ENCODE data around the gene ACVR1. TPM values are rescaled to one million over a fixed set of nuclear protein-coding genes. Genes with fewer than 3 reads are reported as not detected.

Gene ACVR1
- total and polyA plus RNA-seq, 2 donors (not counting 3 experiments of a cell fraction or from before 2014, with no cell fraction given) = 24.8 to 33.6 TPM

- POLR2A ChIA-PET = no interaction called here
- Histone ChIP-seq H3K27ac (ENCODE audit: insufficient read depth, low read depth, low read length) (no peak overlapping the region), H3K79me2 (ENCODE audit: control insufficient read depth, insufficient read depth, low read length) (no peaks in the 10 kb centered on the region), H3K36me3 (ENCODE audit: control insufficient read depth in 2 of 2, extremely low read depth in 1 of 2, insufficient read depth in 2 of 2, low read length in 2 of 2) (peaks cover 9 to 13% of the 10 kb centered on the region in 2 experiments), H2AFZ (ENCODE audit: low read depth, low read length) (no peak overlapping the region), H3K4me1 (ENCODE audit: control insufficient read depth, extremely low read depth, insufficient read depth, low read length) (no peaks in the 10 kb centered on the region), H3K4me2 (ENCODE audit: insufficient read depth, low read length) (no peak overlapping the region), H3K27me3 (ENCODE audit: control insufficient read depth in 2 of 2, insufficient read depth in 2 of 2, low read length in 2 of 2) (no peaks in the 10 kb centered on the region), H3K9me1 (replicated peaks; ENCODE audit: control insufficient read depth, extremely low read depth, insufficient read depth, low read length) (no peaks in the 10 kb centered on the region), H3K9ac (replicated peaks; ENCODE audit: extremely low read depth, insufficient read depth, low read length) (no peak overlapping the region), H3K9me3 (replicated peaks; ENCODE audit: control insufficient read depth, insufficient read depth, low read length) (no peaks in the 10 kb centered on the region), H4K20me1 (replicated peaks; ENCODE audit: control insufficient read depth, extremely low read depth, insufficient read depth, low read length) (no peaks in the 10 kb centered on the region), H3K4me3 (replicated peaks in 1 of 3; ENCODE audit: insufficient read depth in 1 of 3, low read depth in 1 of 3, low read length in 3 of 3) (no peak overlapping the region)
- intact Hi-C loops (cut with micrococcal nuclease) (no loop called here), dilution Hi-C loops (cut with MboI; ENCODE audit: extremely low pct_ligation_motif_present, low sequenced_read_pairs) (no loop called here)
- DNase-seq (ENCODE audit: low read depth, low spot score) (no peak), FAIRE-seq (no peak)
- TF ChIP-seq CTCF (IDR thresholded peaks at IDR 0.05; ENCODE audit: extremely low read depth in 1 of 2, insufficient read depth in 1 of 2, low read depth in 1 of 2, low read length in 2 of 2) = no peak
- no peak for TF ChIP-seq POLR2A (IDR thresholded peaks at IDR 0.05; ENCODE audit: low read depth, low read length)
- no peak for TF ChIP-seq FOS (IDR thresholded peaks at IDR 0.05; ENCODE audit: borderline replicate concordance, insufficient read depth, low read length)
- no peak for TF ChIP-seq EZH2 (IDR thresholded peaks at IDR 0.05; ENCODE audit: borderline replicate concordance, low read depth, low read length, severe bottlenecking)
- no peak for TF ChIP-seq GATA2 (IDR thresholded peaks at IDR 0.05; ENCODE audit: insufficient read depth, insufficient read length, low read depth, low read length)
- no TSS peak for BruUV-seq (replicated peaks)
- CTCF ChIA-PET = interaction anchor here (1.2 to 1.3 kb wide), 2 partner anchors 9 to 15 kb away, joined by 3 to 4 read pairs; no protein-coding TSS in a partner anchor
Observed at GRCh38 chr2:157737656-157738055, 138.5 kb downstream of the ACVR1 start.

GRCh38 chr2:157735532-157735931 is 140.6 kb downstream of the ACVR1 start:
- H3K9me1 ChIP-seq (replicated peaks; ENCODE audit: control insufficient read depth, extremely low read depth, insufficient read depth, low read length) = no peaks in the 10 kb centered on the region
- intact Hi-C loops (cut with micrococcal nuclease) (no loop called here), dilution Hi-C loops (cut with MboI; ENCODE audit: extremely low pct_ligation_motif_present, low sequenced_read_pairs) (no loop called here)
- TF ChIP-seq CTCF (IDR thresholded peaks at IDR 0.05; ENCODE audit: extremely low read depth in 1 of 2, insufficient read depth in 1 of 2, low read depth in 1 of 2, low read length in 2 of 2) (no peak), MYC (IDR thresholded peaks at IDR 0.05; ENCODE audit: low read depth, low read length) (no peak), EZH2 (IDR thresholded peaks at IDR 0.05; ENCODE audit: borderline replicate concordance, low read depth, low read length, severe bottlenecking) (no peak), JUN (IDR thresholded peaks at IDR 0.05; ENCODE audit: borderline replicate concordance, insufficient read depth, insufficient read length, low read depth) (no peak), MAX (IDR thresholded peaks at IDR 0.05; ENCODE audit: insufficient read depth, insufficient read length) (no peak), GATA2 (IDR thresholded peaks at IDR 0.05; ENCODE audit: insufficient read depth, insufficient read length, low read depth, low read length) (no peak), POLR2AphosphoS5 (IDR thresholded peaks at IDR 0.05; ENCODE audit: insufficient read depth, low read depth, low read length) (no peak)
- peaks cover 9 to 13% of the 10 kb centered on the region in 2 experiments for H3K36me3 ChIP-seq (ENCODE audit: control insufficient read depth in 2 of 2, extremely low read depth in 1 of 2, insufficient read depth in 2 of 2, low read length in 2 of 2)
- no peak for FAIRE-seq
- ChIA-PET POLR2A (no interaction called here), CTCF (no interaction called here)
- no peaks in the 10 kb centered on the region for H3K4me1 ChIP-seq (ENCODE audit: control insufficient read depth, extremely low read depth, insufficient read depth, low read length)
- no TSS peak for BruUV-seq (replicated peaks)
- H3K27ac ChIP-seq (ENCODE audit: insufficient read depth, low read depth, low read length) = no peak overlapping the region
- no peaks in the 10 kb centered on the region for H3K79me2 ChIP-seq (ENCODE audit: control insufficient read depth, insufficient read depth, low read length)
- no peaks in the 10 kb centered on the region for H4K20me1 ChIP-seq (replicated peaks; ENCODE audit: control insufficient read depth, extremely low read depth, insufficient read depth, low read length)
- no peak overlapping the region for H3K4me3 ChIP-seq (replicated peaks in 1 of 3; ENCODE audit: insufficient read depth in 1 of 3, low read depth in 1 of 3, low read length in 3 of 3)
- no peak for DNase-seq (ENCODE audit: low read depth, low spot score)
- H3K4me2 ChIP-seq (ENCODE audit: insufficient read depth, low read length) = no peak overlapping the region
- H3K27me3 ChIP-seq (ENCODE audit: control insufficient read depth in 2 of 2, insufficient read depth in 2 of 2, low read length in 2 of 2) = no peaks in the 10 kb centered on the region
- H2AFZ ChIP-seq (ENCODE audit: low read depth, low read length) = no peak overlapping the region
- H3K9me3 ChIP-seq (replicated peaks; ENCODE audit: control insufficient read depth, insufficient read depth, low read length) = no peaks in the 10 kb centered on the region
- H3K9ac ChIP-seq (replicated peaks; ENCODE audit: extremely low read depth, insufficient read depth, low read length) = no peak overlapping the region

Data from endothelial cell of umbilical vein (primary cell).